Thyroid gland (tissue), 4 donors: Measurements from ENCODE around the gene SLC1A7. TPM values are rescaled to one million over a fixed set of nuclear protein-coding genes. Genes with fewer than 3 reads are reported as not detected.
A peak's percentile ranks its signal among the peaks of the same experiment; 100 is the strongest.

Experiments
- DNase-seq, 2 donors: peaks; one replicate each; pipeline ENCODE4 v3.0.0-alpha.2; 2019
- H3K27ac ChIP-seq, 3 donors: fragments of 200-600 bp; sonication (generic); 1 replicate in 2 of 3; 2 replicates in 1 of 3; pipeline ENCODE4 v1.5.1; 2016 to 2019; ENCODE audit warnings: mild to moderate bottlenecking in 1 of 3, moderate library complexity in 1 of 3
- H3K27me3 ChIP-seq: fragments of 200-600 bp; sonication (generic); one replicate; pipeline ENCODE4 v1.5.1; 2019
- H3K36me3 ChIP-seq, 2 donors: fragments of 200-600 bp; sonication (generic); one replicate each; pipeline ENCODE4 v1.5.1; 2016 to 2019
- H3K4me1 ChIP-seq, 2 donors: fragments of 200-600 bp; sonication (generic); one replicate each; pipeline ENCODE4 v1.5.1; 2017 to 2019
- H3K4me3 ChIP-seq, 3 donors: fragments of 200-600 bp; sonication (generic); replicated peaks in 1 of 3; 1 replicate in 2 of 3; 2 replicates in 1 of 3; pipeline ENCODE4 v1.5.1; 2016; ENCODE audit warnings: mild to moderate bottlenecking in 1 of 3
- H3K9me3 ChIP-seq: fragments of 200-600 bp; sonication (generic); one replicate; pipeline ENCODE4 v1.5.1; 2017
- CTCF ChIP-seq, 6 experiments: fragments of 200-600 bp in 3 of 6; fragments of 450-650 bp in 3 of 6; sonication (generic) in 3 of 6; IDR thresholded peaks; one replicate each; pipeline ENCODE4 v1.5.1; 2016 to 2019; ENCODE audit warnings: antibody characterized with exemption in 6 of 6, mild to moderate bottlenecking in 2 of 6, inconsistent platforms in 1 of 6, moderate library complexity in 1 of 6
- POLR2A ChIP-seq, 2 donors: fragments of 450-650 bp; IDR thresholded peaks; one replicate each; pipeline ENCODE4 v1.6.1; 2017; ENCODE audit warnings: antibody characterized with exemption in 2 of 2, mild to moderate bottlenecking in 2 of 2, moderate library complexity in 1 of 2
- WGBS, 2 donors: methylation state at CpG; one replicate each; pipeline ENCODE4 v1.1.5; 2017; 5-methylcytosine and 5-hydroxymethylcytosine counted together
- intact Hi-C: fragments of 100-400 bp; cut with DNase I; formaldehyde crosslinking; loops from one replicate; pipeline ENCODE4 v1.15.1; 2023
- total RNA-seq, 4 donors: library from RNA; depleted of rRNA; stranded (reverse); fragments of >200 nt; gene quantifications; one replicate each; pipeline ENCODE4 v1.2.3, GENCODE V29; 2016

The SLC1A7 gene
- total RNA-seq, 4 donors from 2014 or later = 0.13 to 0.33 (median 0.20) TPM; not detected in 1

DNA sequence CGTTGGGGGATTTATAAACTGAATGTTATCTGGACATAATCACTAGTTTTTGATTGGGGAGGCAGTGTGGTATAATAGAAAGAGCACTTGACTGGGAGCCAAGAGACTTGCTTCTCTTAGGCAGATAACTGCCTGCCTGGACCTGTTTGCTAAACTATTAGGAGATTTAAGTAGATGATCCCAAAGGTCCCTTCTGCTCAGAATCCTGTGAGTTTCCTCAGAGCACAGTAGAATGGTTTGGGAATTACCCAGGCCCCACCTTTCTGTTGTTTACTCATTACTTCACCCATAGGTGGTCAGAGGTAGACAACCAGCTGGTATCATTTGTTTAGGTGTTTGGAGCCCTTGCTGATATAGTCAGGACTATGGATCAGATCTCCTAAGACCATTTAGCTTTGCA is 90.8 kb downstream of the SLC1A7 start:
- Histone ChIP-seq H3K4me1 (peaks cover 0 to 15% of the 10 kb centered on the region in 2 donors), H3K27ac (no peak overlapping the region)

DNA sequence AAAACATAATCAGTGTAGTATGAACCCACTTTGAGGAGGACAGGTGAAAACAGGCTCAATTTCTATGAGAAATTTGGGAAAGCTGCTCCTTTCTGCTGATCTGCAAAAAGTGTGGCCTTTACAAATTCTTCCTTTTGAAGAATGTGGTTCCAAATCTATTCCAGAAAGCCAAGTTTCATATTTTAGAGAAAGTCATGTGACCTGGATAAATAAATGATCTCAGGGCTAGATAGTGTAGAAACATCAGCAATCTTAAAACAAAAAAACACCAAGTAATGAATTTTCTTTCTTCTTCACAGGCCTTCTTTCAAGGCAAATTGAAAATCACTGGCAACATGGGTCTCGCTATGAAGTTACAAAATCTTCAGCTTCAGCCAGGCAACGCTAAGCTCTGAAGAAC is 92.1 kb downstream of the SLC1A7 start:
- WGBS, 2 donors = 87% methylated on average over 2 of the region's 2 CpGs
- Histone ChIP-seq H3K27me3 (no peaks in the 10 kb centered on the region), H3K4me1 (peaks cover 0 to 15% of the 10 kb centered on the region in 2 donors), H3K27ac (peak overlapping the region in 1 of 3 donors; percentile 40), H3K9me3 (no peaks in the 10 kb centered on the region), H3K4me3 (no peak overlapping the region), H3K36me3 (peaks cover 0 to 4% of the 10 kb centered on the region in 2 donors)
- intact Hi-C loops = no loop called here
- no peak for DNase-seq
- TF ChIP-seq CTCF (IDR thresholded peaks at IDR 0.05) (no peak), POLR2A (IDR thresholded peaks at IDR 0.05) (no peak)

More for the DNA sequence above, 90.8 kb downstream of the SLC1A7 start:
- WGBS, 2 donors = 39 to 44% methylated on average over 1 of the region's 1 CpG
- TF ChIP-seq POLR2A (IDR thresholded peaks at IDR 0.05) (no peak), CTCF (IDR thresholded peaks at IDR 0.05) (no peak)
- intact Hi-C loops = no loop called here
- Histone ChIP-seq H3K9me3 (no peaks in the 10 kb centered on the region), H3K27me3 (no peaks in the 10 kb centered on the region), H3K4me3 (no peak overlapping the region), H3K36me3 (peaks cover 0 to 3% of the 10 kb centered on the region in 2 donors)
- DNase-seq = no peak

DNA sequence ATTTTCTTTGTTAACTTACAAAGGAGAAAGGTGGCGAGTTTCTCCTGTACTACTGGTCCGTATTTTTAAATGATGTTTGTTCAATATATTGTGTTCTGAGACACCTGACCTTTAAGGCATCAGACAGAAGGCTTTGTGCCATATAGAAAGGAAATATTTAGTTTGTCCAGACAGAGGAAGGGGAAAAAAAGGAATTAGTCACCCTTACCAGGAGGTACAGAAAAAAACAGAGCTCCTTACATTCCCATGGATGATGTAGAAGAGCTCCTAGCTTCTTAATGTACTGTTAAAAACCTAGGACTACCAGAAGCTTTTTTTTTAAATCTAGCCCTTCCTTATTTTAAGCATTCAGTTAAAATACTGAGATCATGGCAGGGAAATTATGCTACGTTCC is 92.9 kb downstream of the SLC1A7 start:
- no peak overlapping the region for H3K4me3 ChIP-seq
- DNase-seq = no peak
- intact Hi-C loops = no loop called here
- no peaks in the 10 kb centered on the region for H3K9me3 ChIP-seq
- WGBS, 2 donors = 78 to 89% methylated on average over 3 of the region's 3 CpGs
- peak overlapping the region in 1 of 3 donors; percentile 26 for H3K27ac ChIP-seq
- H3K4me1 ChIP-seq = peaks cover 0 to 15% of the 10 kb centered on the region in 2 donors
- H3K36me3 ChIP-seq = peaks cover 0 to 8% of the 10 kb centered on the region in 2 donors
- H3K27me3 ChIP-seq = no peaks in the 10 kb centered on the region
- TF ChIP-seq CTCF (IDR thresholded peaks at IDR 0.05) (no peak), POLR2A (IDR thresholded peaks at IDR 0.05) (no peak)

- WGBS, 2 donors = 85 to 87% methylated on average over 3 of the region's 3 CpGs
- peaks cover 0 to 15% of the 10 kb centered on the region in 2 donors for H3K4me1 ChIP-seq
- no peak for TF ChIP-seq POLR2A (IDR thresholded peaks at IDR 0.05)
- no peaks in the 10 kb centered on the region for H3K9me3 ChIP-seq
- H3K4me3 ChIP-seq = no peak overlapping the region
- DNase-seq = no peak
- peaks cover 0 to 8% of the 10 kb centered on the region in 2 donors for H3K36me3 ChIP-seq
- H3K27me3 ChIP-seq = no peaks in the 10 kb centered on the region
- peak overlapping the region in 1 of 3 donors; percentile 26 for H3K27ac ChIP-seq
- intact Hi-C loops = no loop called here
These were observed 93.4 kb downstream of the SLC1A7 start for GRCh38 chr1:53048960-53049573.

- no peak overlapping the region for H3K27ac ChIP-seq
- TF ChIP-seq POLR2A (IDR thresholded peaks at IDR 0.05) (no peak), CTCF (IDR thresholded peaks at IDR 0.05) (no peak)
- peaks cover 0 to 15% of the 10 kb centered on the region in 2 donors for H3K4me1 ChIP-seq
These were observed 94.4 kb downstream of the SLC1A7 start for GRCh38 chr1:53047737-53048736.

More at GRCh38 chr1:53047737-53048736, 94.4 kb downstream of the SLC1A7 start:
- no peaks in the 10 kb centered on the region for H3K9me3 ChIP-seq
- no peak overlapping the region for H3K4me3 ChIP-seq
- 75 to 83% methylated on average over 5 of the region's 5 CpGs for WGBS, 2 donors
- no peak for DNase-seq
- intact Hi-C loops = no loop called here
- no peaks in the 10 kb centered on the region for H3K27me3 ChIP-seq
- peaks cover 0 to 8% of the 10 kb centered on the region in 2 donors for H3K36me3 ChIP-seq
